ENCODE measurements around the gene DENND5A.

- no peak for TF ChIP-seq POLR2A (IDR thresholded peaks at IDR 0.05)
- no peak for TF ChIP-seq CTCF (IDR thresholded peaks at IDR 0.05)
These were observed 138.5 kb downstream of the DENND5A start for GRCh38 chr11:9126636-9127035.
